Prostate gland (tissue), 2 donors: ENCODE results near the gene GPR141. TPM values are rescaled to one million over a fixed set of nuclear protein-coding genes. Genes with fewer than 3 reads are reported as not detected.

ENCODE experiments used
- DNase-seq: peaks from one replicate; pipeline ENCODE4 v3.0.0-alpha.2; 2019; ENCODE audit warnings: low spot score
- H3K27ac ChIP-seq, 2 donors: fragments of 200-600 bp; sonication (generic); 2 replicates each; pipeline ENCODE4 v1.5.1; 2017 to 2019
- H3K27me3 ChIP-seq: fragments of 200-600 bp; sonication (generic); replicated peaks from 2 replicates; pipeline ENCODE4 v1.5.1; 2019; ENCODE audit not compliant: insufficient read depth
- H3K36me3 ChIP-seq, 2 donors: fragments of 200-600 bp; sonication (generic); 1 replicate in 1 of 2; 2 replicates in 1 of 2; pipeline versions ENCODE4 v1.5.1 to v1.8.1; 2017 to 2019
- H3K4me1 ChIP-seq: fragments of 200-600 bp; sonication (generic); replicated peaks from 2 replicates; pipeline ENCODE4 v1.5.1; 2019
- H3K4me3 ChIP-seq, 2 donors: fragments of 200-600 bp; sonication (generic); 2 replicates each; pipeline ENCODE4 v1.5.1; 2017 to 2019
- H3K9me3 ChIP-seq: fragments of 200-600 bp; sonication (generic); 2 replicates; pipeline ENCODE4 v1.5.1; 2017
- POLR2A ChIP-seq: fragments of 450-650 bp; IDR thresholded peaks from one replicate; pipeline ENCODE4 v1.6.1; 2016; ENCODE audit warnings: antibody characterized with exemption, mild to moderate bottlenecking
- POLR2AphosphoS5 ChIP-seq: sonication (generic); formaldehyde crosslinking; IDR thresholded peaks from one replicate; pipeline ENCODE4 v1.6.1; 2017; ENCODE audit warnings: antibody characterized with exemption
- WGBS: methylation state at CpG from one replicate; pipeline ENCODE4 v1.1.5; 2018; 5-methylcytosine and 5-hydroxymethylcytosine counted together
- intact Hi-C: fragments of 100-400 bp; cut with DNase I; formaldehyde crosslinking; loops from one replicate; pipeline ENCODE4 v1.14.2; 2022
- total RNA-seq, 2 donors: library from RNA; depleted of rRNA; stranded (reverse); fragments of >200 nt; gene quantifications; one replicate each; pipeline ENCODE4 v1.1.0, GENCODE V29; 2016
- TF ChIP-seq, protein P1 (sequence below), 4 experiments: fragments of 200-600 bp in 2 of 4; fragments of 450-650 bp in 2 of 4; sonication (generic) in 2 of 4; IDR thresholded peaks; 1 replicate in 3 of 4; 2 replicates in 1 of 4; pipeline ENCODE4 v1.5.1; 2016 to 2019; ENCODE audit warnings: antibody characterized with exemption in 4 of 4, mild to moderate bottlenecking in 2 of 4, moderate library complexity in 2 of 4

GPR141 gene
- total RNA-seq, 2 donors from 2014 or later: 0.36 to 1.1 TPM

DNA sequence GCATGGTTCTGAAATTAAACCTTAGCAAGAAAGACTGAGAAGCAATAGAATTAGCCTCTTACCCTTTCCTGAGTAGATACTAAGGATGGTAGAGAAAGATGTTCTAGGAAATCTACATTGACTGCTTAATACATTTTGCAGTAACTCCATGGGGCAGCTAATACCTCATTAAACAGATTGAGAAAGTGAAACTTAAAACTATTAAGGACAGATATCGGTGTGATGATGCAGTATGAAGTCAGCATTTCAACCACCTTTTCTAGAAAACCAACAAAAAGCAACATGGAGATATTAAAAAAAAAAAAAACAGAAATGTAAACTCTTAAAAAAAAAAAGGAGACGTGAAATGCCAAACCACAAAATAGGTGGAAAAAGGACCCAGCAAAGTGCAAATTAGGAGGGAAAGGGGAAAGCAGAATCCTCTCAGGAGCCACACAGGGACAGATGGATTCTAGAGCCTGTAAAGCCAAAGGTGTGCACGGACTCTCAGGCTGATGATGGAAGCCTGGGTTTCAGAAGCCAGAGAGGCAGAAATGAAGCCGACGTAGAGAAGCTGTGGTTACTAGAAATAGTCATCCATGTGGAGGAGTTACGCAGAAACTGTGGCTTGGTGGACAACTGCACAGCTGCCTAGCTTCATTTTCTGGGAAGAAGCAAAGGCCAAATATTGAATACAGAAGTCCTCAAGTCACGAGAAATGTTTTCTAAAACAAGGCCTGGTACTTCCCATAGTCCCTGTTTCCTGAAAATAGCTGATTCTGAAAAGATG is 38.1 kb upstream of the GPR141 start:
- no peaks in the 10 kb centered on the region for H3K9me3 ChIP-seq
- H3K4me3 ChIP-seq: no peak overlapping the region
- no peak overlapping the region for H3K27ac ChIP-seq
- intact Hi-C loops: no loop called here
- 94% methylated on average over 7 of the region's 7 CpGs for WGBS
- no peaks in the 10 kb centered on the region for H3K36me3 ChIP-seq
- TF ChIP-seq POLR2A: no peak
- TF ChIP-seq POLR2AphosphoS5: no peak
- TF ChIP-seq, protein P1, sequence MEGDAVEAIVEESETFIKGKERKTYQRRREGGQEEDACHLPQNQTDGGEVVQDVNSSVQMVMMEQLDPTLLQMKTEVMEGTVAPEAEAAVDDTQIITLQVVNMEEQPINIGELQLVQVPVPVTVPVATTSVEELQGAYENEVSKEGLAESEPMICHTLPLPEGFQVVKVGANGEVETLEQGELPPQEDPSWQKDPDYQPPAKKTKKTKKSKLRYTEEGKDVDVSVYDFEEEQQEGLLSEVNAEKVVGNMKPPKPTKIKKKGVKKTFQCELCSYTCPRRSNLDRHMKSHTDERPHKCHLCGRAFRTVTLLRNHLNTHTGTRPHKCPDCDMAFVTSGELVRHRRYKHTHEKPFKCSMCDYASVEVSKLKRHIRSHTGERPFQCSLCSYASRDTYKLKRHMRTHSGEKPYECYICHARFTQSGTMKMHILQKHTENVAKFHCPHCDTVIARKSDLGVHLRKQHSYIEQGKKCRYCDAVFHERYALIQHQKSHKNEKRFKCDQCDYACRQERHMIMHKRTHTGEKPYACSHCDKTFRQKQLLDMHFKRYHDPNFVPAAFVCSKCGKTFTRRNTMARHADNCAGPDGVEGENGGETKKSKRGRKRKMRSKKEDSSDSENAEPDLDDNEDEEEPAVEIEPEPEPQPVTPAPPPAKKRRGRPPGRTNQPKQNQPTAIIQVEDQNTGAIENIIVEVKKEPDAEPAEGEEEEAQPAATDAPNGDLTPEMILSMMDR (IDR thresholded peaks at IDR 0.05): no peak
- no peaks in the 10 kb centered on the region for H3K4me1 ChIP-seq
- H3K27me3 ChIP-seq: no peaks in the 10 kb centered on the region
- no peak for DNase-seq

DNA sequence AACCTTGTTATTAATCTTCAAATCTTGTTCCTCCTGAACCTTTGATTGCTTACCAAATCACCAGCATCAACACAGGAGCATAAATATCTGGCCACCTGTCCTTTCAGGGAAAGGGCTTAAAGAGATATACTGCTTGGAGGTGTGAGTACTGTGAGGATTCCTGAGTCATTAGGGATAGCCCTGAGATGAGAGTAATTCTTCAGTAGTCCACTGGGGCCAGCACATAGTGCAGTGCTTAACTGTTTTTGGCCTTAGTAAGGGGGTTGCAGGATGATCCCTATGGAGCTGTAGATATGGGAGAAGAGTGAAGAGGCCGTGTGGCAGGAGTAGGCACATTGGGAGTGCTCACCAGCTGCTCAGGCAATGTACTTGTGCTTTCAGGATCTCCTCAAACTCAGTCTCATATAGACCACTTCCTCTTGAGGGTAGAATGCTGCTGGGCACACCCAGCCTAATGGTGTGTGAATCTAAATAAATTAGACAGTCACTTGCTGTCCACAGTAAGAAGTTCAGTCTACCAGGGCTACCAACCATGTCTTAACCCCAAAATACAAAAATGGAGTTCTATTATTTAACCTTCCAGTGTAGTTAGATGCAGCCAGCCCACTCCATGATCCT is 26.5 kb upstream of the GPR141 start:
- Histone ChIP-seq H3K9me3 (no peaks in the 10 kb centered on the region), H3K27me3 (no peaks in the 10 kb centered on the region), H3K4me1 (no peaks in the 10 kb centered on the region), H3K4me3 (no peak overlapping the region), H3K36me3 (no peaks in the 10 kb centered on the region), H3K27ac (no peak overlapping the region)
- intact Hi-C loops: no loop called here
- no peak for DNase-seq
- TF ChIP-seq, protein P1 (IDR thresholded peaks at IDR 0.05): no peak
- TF ChIP-seq POLR2A: no peak
- TF ChIP-seq POLR2AphosphoS5: no peak
- 85% methylated on average over 1 of the region's 1 CpG for WGBS

DNA sequence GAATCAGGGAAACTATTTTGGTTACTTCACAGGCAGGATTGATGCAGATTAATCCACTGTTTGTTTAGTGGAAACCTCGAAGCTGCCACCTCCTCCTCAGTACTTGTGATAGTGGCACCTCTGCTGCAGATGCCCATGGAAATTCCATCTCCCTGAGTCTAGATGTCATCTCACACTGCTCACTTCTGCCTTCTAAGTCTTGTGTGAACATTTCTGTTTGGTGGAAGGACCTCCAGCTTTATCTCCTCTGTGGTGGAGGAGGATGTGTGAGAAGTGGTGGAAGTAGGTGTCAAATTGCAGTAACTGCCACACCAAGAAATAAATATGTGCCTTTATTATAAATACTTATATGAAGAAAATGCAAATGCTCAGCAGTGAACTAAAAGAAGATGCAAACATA is 25.8 kb upstream of the GPR141 start:
- Histone ChIP-seq H3K27ac (no peak overlapping the region), H3K4me3 (no peak overlapping the region), H3K36me3 (no peaks in the 10 kb centered on the region), H3K27me3 (no peaks in the 10 kb centered on the region), H3K4me1 (no peaks in the 10 kb centered on the region), H3K9me3 (no peaks in the 10 kb centered on the region)
- WGBS: 54% methylated on average over 1 of the region's 1 CpG
- no peak for DNase-seq
- intact Hi-C loops: no loop called here
- TF ChIP-seq POLR2A: no peak
- TF ChIP-seq, protein P1 (IDR thresholded peaks at IDR 0.05): no peak
- TF ChIP-seq POLR2AphosphoS5: no peak

DNA sequence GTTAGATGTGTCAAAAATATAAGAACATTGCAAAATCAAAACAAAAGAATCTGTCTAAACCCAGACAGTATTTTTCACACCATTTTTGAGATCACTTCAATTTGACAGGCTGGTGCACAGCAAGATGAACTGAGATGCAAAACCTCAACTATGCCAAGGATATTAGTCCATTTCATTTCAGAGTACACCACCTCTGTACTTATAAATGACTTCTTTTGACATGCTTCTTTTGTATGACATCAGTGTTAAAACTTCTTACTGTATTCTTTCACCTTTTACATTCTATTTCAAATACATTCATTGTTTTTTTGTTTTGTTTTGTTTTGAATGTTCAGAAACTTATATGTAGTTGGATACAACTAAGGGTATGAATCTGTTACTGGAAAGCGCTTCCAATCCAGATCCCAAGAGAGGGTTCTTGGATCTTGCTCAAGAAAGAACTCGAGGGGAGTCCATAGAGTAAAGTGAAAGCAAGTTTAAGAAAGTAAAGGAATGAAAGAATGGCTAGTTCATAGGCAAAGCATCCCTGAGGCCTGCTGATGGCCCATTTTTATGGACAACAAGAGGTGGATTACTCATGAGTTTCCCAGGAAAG is 23.5 kb upstream of the GPR141 start:
- WGBS: 96% methylated on average over 2 of the region's 2 CpGs
- no peaks in the 10 kb centered on the region for H3K9me3 ChIP-seq
- no peak overlapping the region for H3K4me3 ChIP-seq
- no peak for DNase-seq
- TF ChIP-seq, protein P1 (IDR thresholded peaks at IDR 0.05): no peak
- H3K4me1 ChIP-seq: no peaks in the 10 kb centered on the region
- no peaks in the 10 kb centered on the region for H3K36me3 ChIP-seq
- intact Hi-C loops: no loop called here
- no peak overlapping the region for H3K27ac ChIP-seq
- no peaks in the 10 kb centered on the region for H3K27me3 ChIP-seq
